OCI-M1 (cell line): Measurements from ENCODE around the gene MAD1L1.

Experiments used
- DNase-seq: peaks from one replicate; lab custom pipeline; 2025; lab: John Stamatoyannopoulos, UW

MAD1L1 gene

DNA sequence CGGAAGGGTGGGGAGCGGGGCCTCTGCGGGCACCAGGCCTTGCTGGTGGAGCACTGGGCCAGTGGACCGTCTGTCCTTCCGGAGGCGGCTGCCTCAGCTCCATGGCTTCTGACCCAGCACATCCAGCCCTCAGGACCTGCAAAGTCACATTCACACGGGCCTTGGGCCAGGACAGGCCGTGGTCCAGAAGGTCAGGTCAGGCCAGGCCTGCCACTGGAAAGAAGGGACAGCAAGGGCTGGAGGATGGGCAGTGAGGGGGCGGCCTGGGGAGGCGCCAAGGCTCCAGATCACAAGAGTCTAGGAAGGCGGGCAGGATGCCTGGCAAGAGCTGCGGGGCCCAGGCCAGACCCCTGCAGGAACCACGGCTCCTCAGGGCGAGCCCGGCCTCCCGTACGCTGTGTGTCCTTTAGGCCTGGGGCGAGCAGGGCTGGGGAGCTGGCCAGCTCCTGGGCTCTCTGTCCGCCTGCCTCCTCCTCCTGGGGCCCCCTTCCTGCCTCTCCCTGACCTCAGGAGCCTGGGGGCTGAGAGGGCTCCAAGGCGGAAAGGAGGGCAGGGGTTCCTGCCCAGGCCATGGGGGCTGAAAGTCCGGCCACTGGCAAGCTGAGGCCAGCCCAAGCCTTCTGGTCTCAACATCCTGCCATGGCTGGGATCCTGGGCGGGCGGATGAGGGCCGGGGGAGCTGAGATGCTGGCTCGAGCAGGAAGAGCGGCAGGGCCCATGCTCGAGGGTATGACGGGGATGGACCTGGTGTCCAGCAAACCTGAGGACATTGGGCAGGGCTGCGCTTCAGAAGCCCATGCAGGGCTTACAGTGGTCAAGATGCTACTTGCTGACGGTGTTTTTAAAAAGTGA is 336.9 kb downstream of the MAD1L1 start:
- no peak for DNase-seq

DNA sequence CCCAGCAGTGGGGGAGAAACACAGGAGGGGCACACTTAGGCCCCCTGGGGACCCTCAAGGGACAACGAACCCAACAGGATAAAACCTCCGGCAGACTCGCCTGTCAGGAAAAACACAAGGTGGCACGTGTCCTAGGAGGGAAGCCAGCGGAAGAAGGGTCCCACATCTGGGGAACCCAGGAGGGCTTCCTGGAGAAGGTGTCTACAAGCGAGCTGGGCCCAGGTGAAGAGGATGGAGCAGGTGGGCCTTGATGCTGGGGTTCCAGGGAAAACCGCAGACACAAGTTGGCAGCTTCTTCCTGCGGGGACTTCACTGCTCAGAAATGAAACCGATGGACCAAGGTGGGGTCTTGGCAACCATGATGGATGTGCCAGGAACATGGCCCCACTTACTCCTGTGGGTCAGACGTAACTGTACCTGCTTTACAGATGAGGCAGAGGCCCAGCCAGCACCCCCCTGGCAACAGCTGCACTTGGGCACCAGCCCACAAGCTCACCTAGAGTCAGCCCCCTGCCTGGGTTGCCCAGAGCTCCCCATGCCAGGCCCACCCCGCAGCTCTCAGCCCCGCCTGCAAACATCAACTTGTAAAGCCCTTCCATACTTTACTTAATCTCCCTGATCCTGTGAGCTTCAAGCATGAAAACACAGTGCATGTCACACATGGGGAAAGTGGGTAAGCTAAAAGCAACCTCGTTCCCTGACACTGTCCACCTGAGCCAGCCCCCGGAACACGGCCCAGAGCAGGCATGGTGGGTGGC is 337.7 kb downstream of the MAD1L1 start:
- DNase-seq, result no peak

DNA sequence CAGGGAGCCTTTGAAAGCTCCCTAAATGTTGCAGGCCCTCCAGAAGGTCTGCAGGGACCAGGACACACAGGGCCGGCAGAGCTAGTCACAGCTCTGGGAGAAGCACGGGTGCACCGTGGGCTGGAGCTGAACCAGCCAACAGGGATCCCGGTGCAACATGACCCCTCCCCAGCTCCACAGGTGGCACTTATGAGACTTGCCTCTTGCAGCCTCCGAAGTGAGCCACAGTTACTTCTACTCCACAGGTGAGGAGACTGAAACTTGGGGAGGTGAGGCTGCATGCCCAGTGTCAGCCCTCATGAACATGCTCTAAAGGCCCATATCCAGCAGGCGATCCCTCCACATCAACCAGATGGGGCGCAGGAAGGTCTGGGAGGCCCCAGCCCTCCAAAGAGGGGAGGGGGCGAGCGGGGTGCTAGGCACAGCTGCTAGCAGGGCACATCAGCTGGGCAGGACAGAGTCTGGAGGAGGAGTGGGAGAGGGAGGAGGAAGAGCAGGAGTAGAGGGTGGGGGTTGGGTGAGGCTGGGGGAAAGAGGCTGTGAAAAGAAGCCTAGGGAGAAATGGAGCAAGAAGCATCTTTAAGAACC is 338.3 kb downstream of the MAD1L1 start:
- DNase-seq, result no peak

DNA sequence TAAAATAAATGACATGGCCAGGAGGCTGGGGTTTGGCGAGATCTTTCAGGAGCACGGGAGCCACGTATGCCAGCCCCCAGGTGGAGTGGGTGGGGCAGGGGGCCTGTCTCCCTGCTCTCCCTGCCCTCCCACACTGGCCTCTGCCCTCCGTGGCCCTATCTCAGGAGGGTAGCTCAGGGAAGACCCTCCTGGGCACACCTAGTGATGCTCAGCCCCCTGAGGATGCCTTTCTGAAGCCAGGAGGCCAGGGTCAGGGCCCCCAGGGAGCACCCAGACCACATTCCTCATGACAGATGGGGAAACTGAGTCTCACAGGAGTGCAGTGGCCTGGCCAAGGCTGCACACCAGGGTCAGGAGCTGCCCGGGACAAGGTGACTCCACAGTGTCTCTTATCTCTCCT is 339.3 kb downstream of the MAD1L1 start:
- no peak for DNase-seq

DNA sequence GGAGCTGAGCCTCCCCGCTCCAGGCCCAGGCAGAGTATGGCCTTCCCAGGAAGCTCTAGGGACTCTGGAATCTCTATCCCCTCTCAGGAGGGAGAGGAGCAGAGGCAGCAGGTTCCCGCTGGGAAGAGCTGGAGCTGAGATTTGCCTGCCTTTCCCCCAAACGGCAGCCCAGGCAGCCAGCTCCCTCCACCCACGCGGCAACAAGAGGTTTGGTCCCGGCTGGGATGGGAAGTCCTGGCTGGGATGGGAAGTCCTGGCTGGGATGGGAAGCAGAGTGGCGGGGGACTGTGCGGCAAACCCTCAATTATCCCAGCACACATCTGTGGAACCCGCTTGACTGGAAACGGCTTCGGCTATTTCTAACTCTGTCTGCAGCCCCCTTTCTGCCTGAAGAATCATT is 339.7 kb downstream of the MAD1L1 start:
- no peak for DNase-seq

DNA sequence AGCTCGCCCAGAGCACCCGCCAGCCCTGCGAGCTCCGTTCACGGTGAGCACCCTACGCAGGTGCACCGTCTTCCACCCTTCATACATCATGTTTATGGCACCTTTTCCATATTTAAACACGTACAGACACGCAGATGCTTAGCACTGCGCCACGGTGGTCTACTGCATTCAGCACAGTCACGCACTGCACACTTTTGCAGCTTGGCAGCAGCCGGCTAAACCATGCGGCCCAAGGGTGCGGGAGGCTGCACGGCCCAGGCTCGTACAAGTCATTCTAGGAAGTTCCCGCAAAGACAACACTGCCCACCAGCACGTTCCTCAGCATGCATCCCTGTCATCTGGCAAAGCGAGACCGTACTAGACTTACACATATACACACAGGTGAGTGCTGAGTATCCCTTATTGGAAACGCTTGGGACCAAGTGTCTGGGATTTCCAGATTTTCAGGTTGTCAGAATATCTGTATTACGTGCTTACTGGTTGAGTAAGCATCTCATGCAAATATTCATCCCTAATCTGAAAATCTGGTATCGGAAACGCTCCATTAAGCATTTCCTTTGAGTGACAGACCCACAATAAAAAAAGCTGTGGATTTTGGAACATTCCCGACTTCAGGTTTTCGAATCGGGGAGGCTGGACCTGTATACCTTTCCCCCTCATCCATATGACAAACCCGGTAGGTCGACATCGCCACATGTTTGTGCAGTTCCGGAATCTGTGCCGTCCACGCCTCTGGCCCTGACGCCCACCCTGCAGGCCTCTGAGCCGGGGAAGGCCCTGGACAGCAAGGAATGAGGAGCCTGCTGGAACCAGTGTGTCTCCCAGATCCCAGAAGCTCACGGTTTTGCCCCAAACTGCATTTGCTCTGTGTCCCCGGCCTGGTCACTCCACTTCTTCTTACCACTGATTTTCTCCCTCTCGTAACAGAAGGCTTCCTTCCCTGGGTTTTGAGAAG is 340.5 kb downstream of the MAD1L1 start:
- no peak for DNase-seq

DNA sequence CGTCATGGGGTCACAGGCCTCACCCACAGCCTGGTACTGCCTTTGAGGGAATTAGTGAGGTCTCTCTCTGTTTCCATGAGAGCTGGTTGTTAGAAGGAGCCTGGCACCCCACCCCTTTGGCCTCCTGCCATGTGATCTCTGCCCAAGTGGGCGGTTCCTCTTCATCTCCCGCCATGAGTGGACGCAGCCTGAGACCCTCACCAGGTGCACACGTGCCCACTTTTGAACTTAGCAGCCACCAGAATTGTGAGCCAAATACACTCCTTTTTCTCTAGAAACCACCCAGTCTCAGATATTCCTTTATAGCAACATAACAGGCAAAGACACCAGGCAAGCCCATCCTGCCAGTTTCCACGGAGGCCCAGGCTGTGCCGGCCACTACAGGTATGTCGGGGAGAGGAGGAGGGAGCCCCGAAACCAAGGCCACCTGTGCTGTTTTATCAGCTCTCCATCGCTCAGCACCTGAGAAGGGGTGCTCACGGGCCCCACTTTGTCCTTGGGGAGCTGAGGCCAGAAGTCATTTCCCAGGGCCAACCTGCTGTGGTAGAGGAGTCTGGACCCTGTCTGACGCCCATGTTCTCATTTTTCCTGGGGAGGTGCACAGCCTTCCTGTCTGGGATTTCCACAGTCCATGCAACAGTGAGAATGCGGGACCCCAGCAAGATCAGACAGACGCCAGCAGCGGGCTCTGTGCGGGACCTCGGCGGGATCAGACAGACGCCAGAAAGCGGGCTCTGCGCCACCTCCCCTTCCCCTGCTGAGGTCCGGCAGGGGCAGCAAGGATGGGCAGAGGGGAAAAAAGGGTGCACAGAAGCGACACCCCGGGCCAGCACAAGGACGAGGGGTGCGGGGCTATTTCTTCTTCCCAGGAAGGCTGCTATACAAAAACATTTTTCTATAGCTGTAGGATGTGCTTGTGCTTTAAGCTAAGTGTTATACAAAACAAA is 342.2 kb downstream of the MAD1L1 start:
- DNase-seq, result no peak

DNA sequence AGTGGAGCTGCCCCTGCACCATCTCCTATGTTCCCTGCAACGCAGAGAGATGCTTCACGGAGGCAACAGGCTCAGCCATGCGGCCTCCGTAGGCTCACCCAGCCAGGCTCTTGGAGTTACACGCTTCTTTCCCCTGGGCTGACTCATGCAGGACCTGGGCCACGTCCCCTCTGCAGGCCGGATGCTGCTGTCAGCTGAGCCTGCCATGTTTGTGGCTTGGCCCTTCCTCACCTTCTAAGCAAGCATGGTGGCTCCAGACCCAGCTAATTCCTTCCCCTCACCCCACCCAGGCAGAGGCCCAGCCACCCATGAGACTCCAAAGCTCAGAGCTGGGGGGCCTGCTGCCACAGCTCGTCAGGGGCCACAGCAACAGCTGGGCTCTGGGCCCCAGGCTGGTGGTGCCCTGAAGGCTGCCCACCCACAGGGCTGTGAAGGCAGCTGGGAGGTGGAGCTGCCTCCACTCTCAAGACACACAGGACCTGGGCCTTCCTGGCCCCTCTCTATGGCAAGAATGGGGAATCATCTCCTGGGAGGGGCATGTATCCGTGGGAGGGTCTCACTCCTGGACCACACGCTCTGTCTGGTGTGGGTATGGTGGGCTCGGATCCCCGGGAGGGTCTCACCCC is 343.1 kb downstream of the MAD1L1 start:
- DNase-seq, result no peak

DNA sequence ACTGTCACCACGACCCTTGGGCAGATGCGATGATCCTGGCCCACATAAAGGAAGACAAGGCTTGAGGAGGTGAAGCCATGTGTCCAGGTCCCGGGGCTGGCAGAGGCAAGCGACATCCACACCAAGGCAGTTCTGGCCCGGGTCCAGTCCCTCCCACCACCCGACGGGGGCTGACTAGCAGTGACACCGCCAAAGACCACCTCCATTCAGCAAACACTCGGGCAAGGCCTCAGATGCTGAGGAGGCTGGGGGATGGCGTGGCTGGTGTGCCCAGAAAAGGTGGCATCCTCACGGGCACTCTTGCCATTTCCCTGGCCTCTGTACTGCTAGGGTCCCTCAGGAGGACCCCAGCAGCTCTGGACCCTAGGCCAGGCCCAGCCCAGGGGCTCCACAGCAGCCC is 343.7 kb downstream of the MAD1L1 start:
- no peak for DNase-seq

DNA sequence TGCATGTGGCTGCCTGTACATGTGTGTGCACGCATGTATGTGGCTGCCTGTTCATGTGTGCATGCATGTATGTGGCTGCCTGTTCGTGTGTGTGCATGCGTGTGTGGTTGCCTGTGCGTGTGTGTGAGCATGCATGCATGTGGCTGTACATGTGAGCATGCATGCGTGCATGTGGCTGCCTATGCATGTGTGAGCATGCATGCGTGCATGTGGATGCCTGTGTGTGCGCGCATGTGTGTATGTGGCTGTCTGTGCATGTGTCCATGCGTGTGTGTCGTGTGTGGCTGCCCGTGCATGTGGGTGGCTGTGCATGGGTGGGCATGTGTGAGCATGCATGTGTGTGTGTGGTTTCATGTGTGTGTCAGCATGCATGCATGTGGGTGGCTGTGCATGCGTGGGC is 344.3 kb downstream of the MAD1L1 start:
- DNase-seq, result no peak

DNA sequence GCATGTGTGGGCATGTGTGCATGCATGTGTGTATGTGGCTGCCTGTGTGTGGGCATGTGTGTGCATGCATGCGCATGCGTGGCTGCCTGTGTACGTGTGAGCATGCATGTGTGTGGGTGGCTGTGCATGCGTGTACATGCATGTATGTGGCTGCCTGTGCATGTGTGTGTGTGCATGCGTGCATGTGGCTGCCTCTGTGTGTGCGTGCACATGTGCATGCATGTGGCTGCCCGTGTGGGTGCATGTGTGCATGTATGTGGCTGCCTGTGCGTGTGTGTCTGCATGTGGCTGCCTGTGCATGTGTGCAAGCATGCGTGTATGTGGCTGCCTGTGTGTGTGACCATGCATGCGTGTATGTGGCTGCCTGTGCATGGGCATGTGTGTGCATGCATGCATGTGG is 345.5 kb downstream of the MAD1L1 start:
- no peak for DNase-seq

DNA sequence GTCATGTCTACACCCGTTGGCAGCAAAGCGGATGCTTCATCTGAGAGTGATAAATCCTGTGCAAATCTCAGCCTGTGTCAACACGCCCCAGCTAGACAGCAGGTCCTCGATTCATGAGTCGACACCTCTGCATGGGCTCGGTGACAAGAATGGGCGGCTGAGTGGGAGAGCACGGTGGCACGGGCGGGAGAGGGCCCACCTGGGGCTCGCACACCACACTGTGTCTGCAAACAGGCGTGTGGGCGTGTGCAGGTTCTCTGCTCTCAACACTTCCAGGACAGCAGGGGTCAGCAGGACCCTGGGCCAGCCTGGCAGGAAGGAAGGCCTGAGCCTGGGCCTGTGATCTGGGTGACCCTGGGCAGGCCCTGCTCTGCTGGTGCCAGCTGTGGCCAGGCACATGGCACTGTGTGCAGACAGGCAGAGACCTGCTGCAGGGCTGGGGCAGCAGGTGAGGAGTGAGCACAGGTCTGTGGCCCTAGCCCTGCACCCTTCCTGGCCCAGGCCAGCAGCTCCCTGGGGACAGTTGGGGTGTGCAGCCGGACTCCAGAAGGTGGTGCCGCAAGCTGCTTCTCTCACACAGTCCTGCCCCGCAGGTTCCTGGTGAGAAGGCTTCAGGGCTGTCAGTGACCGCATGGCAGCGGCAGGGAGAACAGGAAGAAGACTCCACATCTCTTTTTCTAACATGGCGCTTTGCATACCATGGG is 346.2 kb downstream of the MAD1L1 start:
- DNase-seq, result no peak

DNA sequence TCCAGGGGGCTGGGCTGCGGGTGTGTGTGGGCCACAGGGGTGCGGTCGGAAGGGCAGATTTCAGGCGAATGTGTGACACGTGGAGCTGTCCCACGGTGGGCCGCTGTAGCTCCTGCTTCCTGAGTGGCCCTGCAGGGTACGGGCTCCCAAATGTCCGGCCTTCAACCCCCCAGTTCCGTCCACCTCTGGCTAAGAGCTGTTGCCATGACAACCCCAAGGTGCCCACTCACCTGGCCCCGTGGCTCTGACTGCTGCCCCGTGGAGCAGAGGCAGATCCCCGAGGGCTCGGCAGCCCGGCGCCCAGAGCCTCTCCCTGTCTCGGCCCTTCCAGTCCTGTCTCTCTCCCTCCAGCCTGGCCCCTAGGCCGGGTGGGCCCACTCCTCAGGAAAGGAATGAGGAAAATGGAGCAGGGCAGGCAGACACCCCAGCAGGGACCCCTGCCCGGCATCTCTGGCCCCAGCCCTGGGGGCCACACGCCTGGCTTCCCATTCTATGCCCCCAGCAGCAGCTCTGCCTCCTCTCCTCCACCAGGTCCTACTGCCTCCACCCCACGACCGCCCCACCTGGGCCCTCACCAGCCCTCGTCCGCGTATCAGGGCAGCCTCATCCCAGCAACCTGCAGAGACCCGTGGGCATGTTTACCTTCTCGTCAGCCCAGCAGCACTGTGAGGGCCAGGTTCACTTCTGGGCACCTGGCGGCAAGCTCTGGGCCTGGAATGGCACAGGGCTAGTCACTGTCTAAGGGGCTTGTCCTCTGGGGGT is 347.1 kb downstream of the MAD1L1 start:
- no peak for DNase-seq

DNA sequence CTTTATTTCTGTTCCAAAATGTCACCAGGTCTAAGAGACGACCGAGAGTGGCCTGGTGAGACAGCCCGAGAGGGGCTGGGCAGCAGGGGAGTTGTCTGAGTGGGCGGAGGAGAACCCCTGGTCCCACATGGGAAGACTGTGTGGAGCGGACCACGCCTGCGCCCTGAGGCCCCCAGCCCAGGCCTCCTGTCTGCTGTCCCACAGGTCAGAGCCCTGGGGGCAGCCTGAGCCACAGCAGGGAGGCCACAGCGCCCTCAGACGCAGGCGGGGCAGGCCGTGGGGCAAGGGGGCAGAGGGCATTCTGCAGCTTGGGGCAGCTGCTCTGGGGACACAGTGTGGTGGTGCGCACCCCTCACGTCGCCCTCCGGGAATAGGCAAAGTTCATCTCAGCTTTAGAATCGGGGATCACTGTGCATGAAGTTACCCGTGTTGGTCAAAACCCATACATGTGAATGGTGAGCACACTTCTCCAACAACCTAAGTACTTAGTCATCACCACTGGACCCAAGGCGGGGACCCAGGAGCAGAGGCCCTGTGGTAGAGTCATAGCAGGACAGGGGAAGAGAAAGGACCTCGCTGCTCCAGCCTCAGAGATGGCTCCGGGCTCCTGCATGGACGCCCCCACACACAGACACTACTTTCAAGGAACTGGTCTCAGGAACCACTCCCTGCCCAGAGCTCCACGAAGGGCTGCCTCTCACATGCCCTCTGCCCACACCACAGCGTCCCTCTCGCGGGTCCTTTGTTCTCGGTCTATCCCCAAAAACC is 348.0 kb downstream of the MAD1L1 start:
- no peak for DNase-seq

DNA sequence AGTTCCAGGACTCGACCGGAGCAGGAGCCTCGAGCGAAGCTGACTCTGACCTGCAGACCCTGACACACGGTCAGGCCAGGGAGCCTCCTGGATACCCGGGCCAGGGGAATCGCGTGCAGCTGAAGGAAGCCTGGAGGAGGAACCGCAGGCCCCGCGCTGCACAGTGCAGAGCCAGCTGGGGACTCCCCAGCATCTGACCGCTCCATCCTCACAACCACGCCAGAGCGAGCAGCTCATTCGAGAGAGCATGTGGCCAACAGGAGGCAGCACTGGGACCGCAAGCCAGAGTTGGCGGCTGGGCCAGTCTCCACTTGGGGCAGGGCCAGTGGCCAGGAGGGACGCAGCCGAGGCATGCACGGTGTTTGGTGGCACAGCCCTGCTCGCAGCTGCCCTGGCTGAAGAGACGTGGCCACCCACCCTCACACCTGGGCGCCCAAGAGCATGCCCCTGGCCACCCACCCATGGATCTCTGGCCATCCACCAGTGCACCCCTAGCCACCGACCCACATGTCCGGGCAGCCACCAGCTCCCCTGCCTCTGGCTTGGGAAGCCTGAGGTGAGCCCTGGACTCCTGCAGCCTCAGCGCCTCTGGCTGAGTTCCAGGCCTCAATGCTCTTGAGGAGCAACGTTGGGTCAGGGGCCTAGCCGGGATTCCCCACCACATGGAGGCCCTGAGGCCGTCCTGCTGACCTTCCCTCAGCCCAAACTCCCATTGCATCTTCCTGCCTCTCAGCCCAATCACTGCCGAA is 348.7 kb downstream of the MAD1L1 start:
- DNase-seq, result no peak

DNA sequence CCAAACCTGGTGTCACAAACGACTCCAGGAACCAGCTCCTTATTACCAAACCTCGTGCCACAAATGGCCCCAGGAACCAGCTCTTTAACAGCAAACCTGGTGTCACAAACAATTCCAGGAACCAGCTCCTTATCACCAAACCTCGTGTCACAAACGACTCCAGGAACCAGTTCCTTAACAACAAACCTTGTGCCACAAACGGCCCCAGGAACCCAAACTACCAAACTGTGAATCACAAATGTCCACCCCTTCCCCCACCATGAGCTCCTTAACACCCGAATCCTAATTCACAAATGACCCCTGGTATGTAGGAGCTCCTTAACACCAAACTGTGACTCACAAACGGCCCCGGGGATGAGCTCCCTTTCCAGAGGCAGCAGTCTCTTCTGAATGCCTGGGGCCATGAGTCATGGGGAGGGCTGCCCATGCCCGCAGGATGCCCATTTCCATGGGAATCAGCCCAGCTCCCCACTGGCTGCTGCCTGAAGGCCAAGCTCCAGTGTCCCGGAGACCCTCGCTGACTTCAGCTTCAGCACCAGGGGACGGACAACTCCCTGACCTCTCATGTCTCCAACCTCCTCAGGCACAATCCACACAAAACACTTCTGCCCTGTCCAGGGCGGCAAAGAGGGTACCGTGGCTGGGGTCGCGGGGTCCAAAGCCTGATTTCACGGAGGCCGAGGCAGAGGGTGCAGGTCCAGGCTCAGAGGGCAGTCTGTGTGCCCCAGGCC is 349.5 kb downstream of the MAD1L1 start:
- DNase-seq, result peak; percentile 96

DNA sequence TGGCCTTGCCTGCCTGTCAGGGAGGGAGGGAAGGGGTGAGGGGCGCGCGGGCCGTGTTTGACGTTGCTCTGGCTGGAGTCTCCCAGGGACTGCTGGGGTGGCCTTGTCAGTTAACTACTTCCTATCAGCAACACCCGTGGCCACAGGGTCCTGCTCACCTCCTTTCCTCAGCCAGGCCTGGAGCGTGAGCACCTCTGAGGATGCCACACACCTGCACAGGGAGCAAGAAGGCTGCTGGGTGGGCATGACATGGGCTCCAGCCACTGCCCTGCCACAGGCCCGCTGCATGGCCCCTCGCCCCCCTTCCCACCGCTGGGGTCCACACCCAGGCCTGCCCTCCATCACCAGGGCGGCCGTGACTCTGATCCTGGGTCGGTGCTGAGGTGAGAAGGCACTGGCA is 350.3 kb downstream of the MAD1L1 start:
- DNase-seq, result peak; percentile 53
